IPS-15b (cell line): Measurements from ENCODE around the gene PPP2R3B.
"Not testable (repeated sequence)": the region's sequence is repeated elsewhere in the genome, so short reads cannot be mapped to it uniquely, and the experiment has no call there.

ENCODE experiments used
- H3K27me3 ChIP-seq: one replicate; pipeline ENCODE4 v1.6.1; 2013; ENCODE audit warnings: low read length; ENCODE audit not compliant: control insufficient read depth, insufficient read depth
- H3K36me3 ChIP-seq: one replicate; pipeline ENCODE4 v1.6.1; 2013; ENCODE audit warnings: low read length; ENCODE audit not compliant: control insufficient read depth, insufficient read depth
- H3K4me1 ChIP-seq: one replicate; pipeline ENCODE4 v1.6.1; 2013; ENCODE audit warnings: mild to moderate bottlenecking, low read length; ENCODE audit not compliant: control insufficient read depth, insufficient read depth
- H3K4me3 ChIP-seq: one replicate; pipeline ENCODE4 v1.5.1; 2013; ENCODE audit warnings: low read depth, low read length
- H3K9ac ChIP-seq: one replicate; pipeline ENCODE4 v1.6.1; 2013; ENCODE audit warnings: low read depth, mild to moderate bottlenecking, low read length
- H3K9me3 ChIP-seq: one replicate; pipeline ENCODE4 v1.6.1; 2013; ENCODE audit warnings: mild to moderate bottlenecking, low read length; ENCODE audit not compliant: control insufficient read depth, insufficient read depth

Gene PPP2R3B

GRCh38 chrX:330141-330725, 56.5 kb downstream of the PPP2R3B start:
- H3K27me3 ChIP-seq, H3K4me1 ChIP-seq, H3K9ac ChIP-seq, H3K4me3 ChIP-seq, H3K9me3 ChIP-seq: not testable (repeated sequence)
- H3K36me3 ChIP-seq: peaks cover 20% of the 10 kb centered on the region

GRCh38 chrX:329291-329910, 57.3 kb downstream of the PPP2R3B start:
- Histone ChIP-seq H3K36me3 (peaks cover 14% of the 10 kb centered on the region), H3K4me3 (no peak overlapping the region), H3K9me3 (no peaks in the 10 kb centered on the region), H3K27me3 (no peaks in the 10 kb centered on the region), H3K9ac (no peak overlapping the region), H3K4me1 (no peaks in the 10 kb centered on the region)

GRCh38 chrX:327660-328126, 59.0 kb downstream of the PPP2R3B start:
- Histone ChIP-seq H3K4me3 (no peak overlapping the region), H3K36me3 (no peaks in the 10 kb centered on the region), H3K27me3 (no peaks in the 10 kb centered on the region), H3K9ac (no peak overlapping the region), H3K4me1 (no peaks in the 10 kb centered on the region), H3K9me3 (no peaks in the 10 kb centered on the region)

- H3K27me3 ChIP-seq: not testable (repeated sequence)
Measured at GRCh38 chrX:324664-325063, 62.0 kb downstream of the PPP2R3B start.

DNA sequence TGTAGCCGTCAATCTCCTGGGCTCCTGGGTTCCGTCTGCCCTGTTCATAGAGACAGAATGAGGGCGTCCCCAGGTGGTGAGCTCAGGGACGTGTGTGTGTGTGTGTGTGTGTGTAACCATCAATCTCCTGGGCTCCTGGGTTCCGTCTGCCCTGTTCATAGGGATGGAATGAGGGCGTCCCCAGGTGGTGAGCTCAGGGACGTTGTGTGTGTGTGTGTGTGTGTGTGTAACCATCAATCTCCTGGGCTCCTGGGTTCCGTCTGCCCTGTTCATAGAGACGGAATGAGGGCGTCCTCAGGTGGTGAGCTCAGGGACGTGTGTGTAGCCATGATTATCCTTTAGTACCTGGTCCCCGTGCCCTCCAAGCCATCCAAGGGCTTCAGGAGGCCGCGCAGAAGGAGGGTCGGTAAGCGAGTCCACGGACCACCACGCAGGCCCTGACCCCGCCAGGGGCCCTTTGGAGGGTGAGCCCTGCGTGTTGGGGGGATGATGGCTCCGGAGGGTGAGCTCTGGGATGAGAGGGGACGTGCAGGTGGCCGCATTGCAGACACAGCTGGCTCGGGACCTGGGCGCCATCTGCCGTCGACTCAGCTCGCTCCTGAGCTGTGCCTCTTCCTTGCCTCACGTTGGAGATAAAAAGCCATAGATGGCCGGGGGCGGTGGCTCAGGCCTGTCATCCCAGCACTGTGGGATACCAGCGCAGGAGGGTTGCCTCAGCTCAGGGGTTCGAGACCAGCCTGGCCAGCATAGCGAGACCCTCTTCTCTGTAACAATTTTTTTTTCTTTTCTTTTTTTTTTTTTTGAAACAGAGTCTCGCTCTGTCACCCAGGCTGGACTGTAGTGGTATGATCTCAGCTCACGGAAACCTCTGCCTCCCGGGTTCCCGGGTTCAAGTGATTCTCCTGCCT, 62.7 kb downstream of the PPP2R3B start:
- H3K9ac ChIP-seq: no peak overlapping the region
- no peaks in the 10 kb centered on the region for H3K9me3 ChIP-seq
- no peak overlapping the region for H3K4me3 ChIP-seq
- H3K4me1 ChIP-seq: peaks cover 2% of the 10 kb centered on the region
- no peaks in the 10 kb centered on the region for H3K36me3 ChIP-seq
- H3K27me3 ChIP-seq: peaks cover 2% of the 10 kb centered on the region

More at GRCh38 chrX:324664-325063, 62.0 kb downstream of the PPP2R3B start:
- H3K36me3 ChIP-seq, H3K4me1 ChIP-seq, H3K9ac ChIP-seq, H3K9me3 ChIP-seq, H3K4me3 ChIP-seq: not testable (repeated sequence)

GRCh38 chrX:320126-320783, 66.5 kb downstream of the PPP2R3B start:
- H3K4me1 ChIP-seq: peaks cover 2% of the 10 kb centered on the region
- H3K4me3 ChIP-seq: peak overlapping the region; percentile 72
- H3K36me3 ChIP-seq: peaks cover 9% of the 10 kb centered on the region
- H3K27me3 ChIP-seq: peaks cover 2% of the 10 kb centered on the region
- no peaks in the 10 kb centered on the region for H3K9me3 ChIP-seq
- H3K9ac ChIP-seq: peak overlapping the region; percentile 83

- Histone ChIP-seq H3K36me3 (peaks cover 14% of the 10 kb centered on the region), H3K27me3 (peaks cover 2% of the 10 kb centered on the region), H3K9ac (peak overlapping the region; percentile 83)
Measured at GRCh38 chrX:319579-320125, 67.1 kb downstream of the PPP2R3B start.

GRCh38 chrX:318739-319578, 67.7 kb downstream of the PPP2R3B start, which contains the start of gene GTPBP6:
TSS of gene GTPBP6 (minus strand) at chrX:318796. CDS start at chrX:318787, 9 bp downstream.
- peak within 1 kb of the TSS; percentile 76 for H3K4me3 ChIP-seq
- peaks cover 2% of the 10 kb centered on the region for H3K4me1 ChIP-seq
- peaks cover 18% of the 10 kb centered on the region for H3K36me3 ChIP-seq
- H3K9ac ChIP-seq: peak within 1 kb of the TSS; percentile 83
- peaks cover 2% of the 10 kb centered on the region for H3K27me3 ChIP-seq
- H3K9me3 ChIP-seq: no peaks in the 10 kb centered on the region

More at GRCh38 chrX:319579-320125, 67.1 kb downstream of the PPP2R3B start:
- Histone ChIP-seq H3K4me3 (peak overlapping the region; percentile 72), H3K4me1 (peaks cover 2% of the 10 kb centered on the region), H3K9me3 (no peaks in the 10 kb centered on the region)

DNA sequence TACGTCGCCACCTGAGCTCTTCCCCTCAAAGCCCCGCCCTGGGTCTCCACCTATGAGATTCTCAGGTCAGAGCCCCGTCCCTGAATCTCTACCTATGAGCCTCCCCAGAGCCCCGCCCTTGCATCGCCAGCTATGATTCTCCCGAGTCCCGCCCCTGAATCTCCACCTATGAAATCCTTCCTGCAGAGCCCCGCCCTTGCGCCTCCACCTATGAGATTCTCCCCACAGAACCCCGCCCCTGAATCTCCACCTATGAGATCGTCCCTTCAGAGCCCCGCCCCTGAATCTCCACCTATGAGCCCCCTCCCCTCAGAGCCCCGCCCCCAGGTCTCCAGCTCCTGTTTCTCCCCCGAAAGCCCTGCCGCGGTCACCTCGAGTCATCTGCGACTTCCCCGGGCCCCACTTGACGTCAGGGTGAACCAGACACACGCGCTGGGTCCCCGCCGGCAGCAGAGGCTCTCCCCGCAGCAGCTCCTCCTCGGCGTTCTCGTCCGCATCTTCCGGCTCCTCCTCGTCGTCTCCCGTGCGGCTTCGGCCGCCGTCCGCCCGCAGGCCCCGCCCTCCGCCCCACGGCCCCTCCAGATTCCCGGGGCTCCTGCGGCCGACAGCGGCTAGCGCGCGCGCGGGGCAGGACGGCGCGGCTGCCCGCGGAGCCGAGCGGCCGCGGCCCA, 68.5 kb downstream of the PPP2R3B start:
- Histone ChIP-seq H3K27me3 (peaks cover 2% of the 10 kb centered on the region), H3K4me3 (peak overlapping the region; percentile 76), H3K9ac (no peak overlapping the region), H3K36me3 (peaks cover 24% of the 10 kb centered on the region), H3K9me3 (no peaks in the 10 kb centered on the region), H3K4me1 (peaks cover 2% of the 10 kb centered on the region)

DNA sequence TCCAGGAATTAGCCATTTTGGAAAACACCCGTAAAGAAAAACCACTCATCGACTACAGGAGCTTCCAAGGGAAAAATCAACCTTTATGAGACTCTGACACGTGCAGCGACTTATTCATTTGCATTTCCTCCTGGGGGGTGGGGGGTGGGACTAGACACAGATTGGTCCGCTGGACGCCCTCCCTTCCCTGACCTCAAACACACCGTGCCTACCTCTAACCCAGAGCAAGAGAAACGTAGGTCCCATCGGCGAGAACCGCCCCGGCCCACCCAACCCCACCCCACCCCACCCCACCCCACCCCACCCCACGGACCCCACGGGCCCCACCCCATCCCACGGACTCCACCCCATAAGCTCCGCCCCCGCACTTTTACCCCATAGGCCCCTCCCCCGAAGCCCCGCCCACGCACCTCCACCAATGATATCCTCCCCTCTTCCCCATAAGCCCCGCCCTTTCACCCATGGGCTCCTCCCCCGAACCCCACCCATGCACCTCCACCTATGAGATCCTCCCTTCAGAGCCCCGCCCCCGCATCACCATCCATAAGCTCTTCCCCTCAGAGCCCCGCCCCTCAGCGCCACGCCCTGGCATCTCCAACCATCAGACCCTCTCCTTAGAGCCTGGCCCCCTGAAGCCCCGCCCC, 69.2 kb downstream of the PPP2R3B start:
- peaks cover 2% of the 10 kb centered on the region for H3K27me3 ChIP-seq
- peaks cover 31% of the 10 kb centered on the region for H3K36me3 ChIP-seq
- H3K4me1 ChIP-seq: peaks cover 2% of the 10 kb centered on the region
- no peaks in the 10 kb centered on the region for H3K9me3 ChIP-seq
- no peak overlapping the region for H3K4me3 ChIP-seq
- H3K9ac ChIP-seq: no peak overlapping the region
